Mucosa of stomach (tissue), 1 donor: ENCODE measurements around the gene PHACTR1.

Source experiments
- H3K27me3 ChIP-seq: one replicate; pipeline ENCODE4 v1.7.0; 2013; ENCODE audit warnings: mild to moderate bottlenecking, low read length; ENCODE audit not compliant: control insufficient read depth, insufficient read depth
- H3K36me3 ChIP-seq: one replicate; pipeline ENCODE4 v1.7.0; 2013; ENCODE audit warnings: low read length; ENCODE audit not compliant: control insufficient read depth, insufficient read depth
- H3K4me1 ChIP-seq: one replicate; pipeline ENCODE4 v1.7.0; 2013; ENCODE audit warnings: mild to moderate bottlenecking, low read length; ENCODE audit not compliant: control insufficient read depth, insufficient read depth
- H3K4me3 ChIP-seq: one replicate; pipeline ENCODE4 v1.7.0; 2013; ENCODE audit warnings: low read length
- H3K9ac ChIP-seq: one replicate; pipeline ENCODE4 v1.7.0; 2013; ENCODE audit warnings: mild to moderate bottlenecking, low read length, moderate library complexity
- H3K9me3 ChIP-seq: one replicate; pipeline ENCODE4 v1.7.0; 2013; ENCODE audit warnings: mild to moderate bottlenecking, low read length, moderate library complexity; ENCODE audit not compliant: control insufficient read depth
- donor health status: Pancreatic carcinoma.

PHACTR1 gene

GRCh38 chr6:12873691-12874090 lies 157.1 kb downstream of the PHACTR1 start:
- H3K27me3 ChIP-seq, result no peaks in the 10 kb centered on the region
- H3K9me3 ChIP-seq, result no peaks in the 10 kb centered on the region
- H3K9ac ChIP-seq, result no peak overlapping the region
- H3K36me3 ChIP-seq, result no peaks in the 10 kb centered on the region
- H3K4me1 ChIP-seq, result no peaks in the 10 kb centered on the region
- no peak overlapping the region for H3K4me3 ChIP-seq

- H3K27me3 ChIP-seq, result no peaks in the 10 kb centered on the region
- H3K36me3 ChIP-seq, result no peaks in the 10 kb centered on the region
- no peaks in the 10 kb centered on the region for H3K4me1 ChIP-seq
- no peaks in the 10 kb centered on the region for H3K9me3 ChIP-seq
- no peak overlapping the region for H3K9ac ChIP-seq
- H3K4me3 ChIP-seq, result no peak overlapping the region
Measured at GRCh38 chr6:12875051-12875450, 158.5 kb downstream of the PHACTR1 start.

- Histone ChIP-seq H3K36me3 (no peaks in the 10 kb centered on the region), H3K27me3 (no peaks in the 10 kb centered on the region), H3K9ac (no peak overlapping the region), H3K9me3 (no peaks in the 10 kb centered on the region), H3K4me3 (no peak overlapping the region), H3K4me1 (no peaks in the 10 kb centered on the region)
Measured at GRCh38 chr6:12878741-12879140, 162.2 kb downstream of the PHACTR1 start.

- H3K36me3 ChIP-seq, result no peaks in the 10 kb centered on the region
- H3K4me1 ChIP-seq, result no peaks in the 10 kb centered on the region
- H3K4me3 ChIP-seq, result no peak overlapping the region
- H3K9me3 ChIP-seq, result no peaks in the 10 kb centered on the region
- H3K27me3 ChIP-seq, result peaks cover 3% of the 10 kb centered on the region
- no peak overlapping the region for H3K9ac ChIP-seq
Measured at GRCh38 chr6:12882761-12883290, 166.3 kb downstream of the PHACTR1 start.

GRCh38 chr6:12884983-12885382 lies 168.4 kb downstream of the PHACTR1 start:
- Histone ChIP-seq H3K27me3 (peaks cover 3% of the 10 kb centered on the region), H3K9ac (no peak overlapping the region), H3K36me3 (no peaks in the 10 kb centered on the region), H3K4me3 (no peak overlapping the region), H3K4me1 (no peaks in the 10 kb centered on the region), H3K9me3 (no peaks in the 10 kb centered on the region)

- Histone ChIP-seq H3K9me3 (no peaks in the 10 kb centered on the region), H3K27me3 (peaks cover 3% of the 10 kb centered on the region), H3K4me1 (no peaks in the 10 kb centered on the region), H3K9ac (no peak overlapping the region), H3K4me3 (no peak overlapping the region), H3K36me3 (no peaks in the 10 kb centered on the region)
Measured at GRCh38 chr6:12886961-12887775, 170.6 kb downstream of the PHACTR1 start.

- Histone ChIP-seq H3K9ac (no peak overlapping the region), H3K36me3 (no peaks in the 10 kb centered on the region), H3K27me3 (no peaks in the 10 kb centered on the region), H3K4me1 (peaks cover 7% of the 10 kb centered on the region), H3K9me3 (no peaks in the 10 kb centered on the region), H3K4me3 (no peak overlapping the region)
Measured at GRCh38 chr6:12890171-12890790, 173.7 kb downstream of the PHACTR1 start.

GRCh38 chr6:12891595-12891994 lies 175.0 kb downstream of the PHACTR1 start:
- Histone ChIP-seq H3K4me1 (peaks cover 7% of the 10 kb centered on the region), H3K9me3 (no peaks in the 10 kb centered on the region)

GRCh38 chr6:12892151-12892550 lies 175.6 kb downstream of the PHACTR1 start:
- no peaks in the 10 kb centered on the region for H3K9me3 ChIP-seq
- no peak overlapping the region for H3K4me3 ChIP-seq
- no peak overlapping the region for H3K9ac ChIP-seq
- H3K4me1 ChIP-seq, result peaks cover 7% of the 10 kb centered on the region
- H3K36me3 ChIP-seq, result no peaks in the 10 kb centered on the region
- H3K27me3 ChIP-seq, result no peaks in the 10 kb centered on the region

More at GRCh38 chr6:12891595-12891994, 175.0 kb downstream of the PHACTR1 start:
- Histone ChIP-seq H3K4me3 (no peak overlapping the region), H3K9ac (no peak overlapping the region), H3K27me3 (no peaks in the 10 kb centered on the region), H3K36me3 (no peaks in the 10 kb centered on the region)

GRCh38 chr6:12893036-12893435 lies 176.5 kb downstream of the PHACTR1 start:
- Histone ChIP-seq H3K4me3 (no peak overlapping the region), H3K27me3 (no peaks in the 10 kb centered on the region), H3K9me3 (no peaks in the 10 kb centered on the region), H3K36me3 (no peaks in the 10 kb centered on the region), H3K4me1 (peaks cover 7% of the 10 kb centered on the region), H3K9ac (no peak overlapping the region)

GRCh38 chr6:12895721-12896120 lies 179.2 kb downstream of the PHACTR1 start:
- Histone ChIP-seq H3K4me3 (no peak overlapping the region), H3K36me3 (no peaks in the 10 kb centered on the region), H3K27me3 (no peaks in the 10 kb centered on the region), H3K9ac (no peak overlapping the region), H3K9me3 (no peaks in the 10 kb centered on the region), H3K4me1 (peaks cover 7% of the 10 kb centered on the region)

- Histone ChIP-seq H3K4me3 (no peak overlapping the region), H3K4me1 (peaks cover 7% of the 10 kb centered on the region), H3K36me3 (no peaks in the 10 kb centered on the region), H3K9ac (no peak overlapping the region), H3K27me3 (no peaks in the 10 kb centered on the region), H3K9me3 (no peaks in the 10 kb centered on the region)
Measured at GRCh38 chr6:12896208-12896733, 179.7 kb downstream of the PHACTR1 start.
